Thyroid gland (tissue), 4 donors: ENCODE data around the gene DDR1. TPM values are rescaled to one million over a fixed set of nuclear protein-coding genes. Genes with fewer than 3 reads are reported as not detected.
"Not testable (repeated sequence)": the region's sequence is repeated elsewhere in the genome, so short reads cannot be mapped to it uniquely, and the experiment has no call there.

Experiments used
- DNase-seq, 2 donors: peaks; one replicate each; pipeline ENCODE4 v3.0.0-alpha.2; 2019
- H3K27ac ChIP-seq, 3 donors: fragments of 200-600 bp; sonication (generic); 1 replicate in 2 of 3; 2 replicates in 1 of 3; pipeline ENCODE4 v1.5.1; 2016 to 2019; ENCODE audit warnings: mild to moderate bottlenecking in 1 of 3, moderate library complexity in 1 of 3
- H3K27me3 ChIP-seq: fragments of 200-600 bp; sonication (generic); one replicate; pipeline ENCODE4 v1.5.1; 2019
- H3K36me3 ChIP-seq, 2 donors: fragments of 200-600 bp; sonication (generic); one replicate each; pipeline ENCODE4 v1.5.1; 2016 to 2019
- H3K4me1 ChIP-seq, 2 donors: fragments of 200-600 bp; sonication (generic); one replicate each; pipeline ENCODE4 v1.5.1; 2017 to 2019
- H3K4me3 ChIP-seq, 3 donors: fragments of 200-600 bp; sonication (generic); replicated peaks in 1 of 3; 1 replicate in 2 of 3; 2 replicates in 1 of 3; pipeline ENCODE4 v1.5.1; 2016; ENCODE audit warnings: mild to moderate bottlenecking in 1 of 3
- H3K9me3 ChIP-seq: fragments of 200-600 bp; sonication (generic); one replicate; pipeline ENCODE4 v1.5.1; 2017
- POLR2A ChIP-seq, 2 donors: fragments of 450-650 bp; IDR thresholded peaks; one replicate each; pipeline ENCODE4 v1.6.1; 2017; ENCODE audit warnings: antibody characterized with exemption in 2 of 2, mild to moderate bottlenecking in 2 of 2, moderate library complexity in 1 of 2
- WGBS, 2 donors: methylation state at CpG; one replicate each; pipeline ENCODE4 v1.1.5; 2017; 5-methylcytosine and 5-hydroxymethylcytosine counted together
- intact Hi-C: fragments of 100-400 bp; cut with DNase I; formaldehyde crosslinking; loops from one replicate; pipeline ENCODE4 v1.15.1; 2023
- total RNA-seq, 4 donors: library from RNA; depleted of rRNA; stranded (reverse); fragments of >200 nt; gene quantifications; one replicate each; pipeline ENCODE4 v1.2.3, GENCODE V29; 2016
- TF ChIP-seq, protein P1 (sequence below), 6 experiments: fragments of 200-600 bp in 3 of 6; fragments of 450-650 bp in 3 of 6; sonication (generic) in 3 of 6; IDR thresholded peaks; one replicate each; pipeline ENCODE4 v1.5.1; 2016 to 2019; ENCODE audit warnings: antibody characterized with exemption in 6 of 6, mild to moderate bottlenecking in 2 of 6, inconsistent platforms in 1 of 6, moderate library complexity in 1 of 6

DDR1 gene
- total RNA-seq, 4 donors from 2014 or later, result 93.4 to 207 (median 131) TPM

DNA sequence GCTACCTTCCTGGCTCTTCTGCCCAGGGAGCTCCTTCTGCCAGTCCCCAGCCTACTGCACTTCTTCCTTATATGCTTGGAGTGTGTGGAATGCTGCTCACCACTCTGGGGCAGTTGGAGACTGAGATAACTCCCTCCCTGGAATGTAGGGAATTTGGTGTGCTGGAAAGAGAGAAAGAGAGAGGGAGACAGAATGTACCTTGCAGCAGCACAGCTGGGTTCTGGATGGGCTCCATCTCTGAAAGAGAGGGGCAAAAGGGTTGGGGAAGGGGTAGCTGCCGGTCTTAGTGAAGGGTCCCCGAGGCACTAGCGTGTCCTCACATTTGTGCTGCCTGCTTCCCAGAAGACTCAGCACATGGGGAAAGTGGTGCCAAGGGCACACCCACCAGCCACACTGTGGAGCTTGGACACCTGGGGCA lies 40.2 kb upstream of the DDR1 start:
- TF ChIP-seq, protein P1, sequence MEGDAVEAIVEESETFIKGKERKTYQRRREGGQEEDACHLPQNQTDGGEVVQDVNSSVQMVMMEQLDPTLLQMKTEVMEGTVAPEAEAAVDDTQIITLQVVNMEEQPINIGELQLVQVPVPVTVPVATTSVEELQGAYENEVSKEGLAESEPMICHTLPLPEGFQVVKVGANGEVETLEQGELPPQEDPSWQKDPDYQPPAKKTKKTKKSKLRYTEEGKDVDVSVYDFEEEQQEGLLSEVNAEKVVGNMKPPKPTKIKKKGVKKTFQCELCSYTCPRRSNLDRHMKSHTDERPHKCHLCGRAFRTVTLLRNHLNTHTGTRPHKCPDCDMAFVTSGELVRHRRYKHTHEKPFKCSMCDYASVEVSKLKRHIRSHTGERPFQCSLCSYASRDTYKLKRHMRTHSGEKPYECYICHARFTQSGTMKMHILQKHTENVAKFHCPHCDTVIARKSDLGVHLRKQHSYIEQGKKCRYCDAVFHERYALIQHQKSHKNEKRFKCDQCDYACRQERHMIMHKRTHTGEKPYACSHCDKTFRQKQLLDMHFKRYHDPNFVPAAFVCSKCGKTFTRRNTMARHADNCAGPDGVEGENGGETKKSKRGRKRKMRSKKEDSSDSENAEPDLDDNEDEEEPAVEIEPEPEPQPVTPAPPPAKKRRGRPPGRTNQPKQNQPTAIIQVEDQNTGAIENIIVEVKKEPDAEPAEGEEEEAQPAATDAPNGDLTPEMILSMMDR (IDR thresholded peaks at IDR 0.05), result peak in 1 of 6 experiments; percentile 26
- TF ChIP-seq POLR2A (IDR thresholded peaks at IDR 0.05), result no peak
- Histone ChIP-seq H3K27ac (peak overlapping the region; percentile 64 to 82 (median 79)), H3K9me3 (no peaks in the 10 kb centered on the region), H3K4me1 (peaks cover 50 to 70% of the 10 kb centered on the region in 2 donors), H3K36me3 (no peaks in the 10 kb centered on the region), H3K4me3 (no peak overlapping the region), H3K27me3 (no peaks in the 10 kb centered on the region)
- peak; percentile 41 to 51 for DNase-seq
- WGBS, 2 donors, result 87 to 96% methylated on average over 3 of the region's 3 CpGs
- intact Hi-C loops, result no loop called here

DNA sequence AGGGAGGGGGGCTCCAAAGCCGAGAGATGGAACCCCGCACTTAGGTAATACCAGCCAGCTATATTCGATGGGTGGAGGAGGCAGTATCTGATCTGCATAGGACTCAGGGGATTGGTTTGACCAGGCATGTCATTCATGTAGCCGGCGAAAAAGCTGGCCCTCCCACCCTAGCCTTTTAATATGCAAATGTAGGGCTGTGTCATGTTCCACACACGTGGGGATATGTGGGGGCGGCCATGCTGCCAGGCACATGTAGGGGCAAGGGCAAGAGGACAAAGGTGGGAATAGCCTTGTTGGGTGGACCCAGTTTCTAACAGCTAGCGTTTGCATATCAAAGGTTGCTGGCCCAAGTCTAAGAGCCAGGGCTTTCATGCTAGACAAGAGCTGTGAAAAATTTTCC lies 39.1 kb upstream of the DDR1 start:
- H3K27me3 ChIP-seq, result no peaks in the 10 kb centered on the region
- H3K4me3 ChIP-seq, result no peak overlapping the region
- peak overlapping the region in 1 of 3 donors; percentile 2 for H3K27ac ChIP-seq
- H3K9me3 ChIP-seq, result no peaks in the 10 kb centered on the region
- no peaks in the 10 kb centered on the region for H3K36me3 ChIP-seq
- intact Hi-C loops, result no loop called here
- WGBS, 2 donors, result 82 to 89% methylated on average over 8 of the region's 8 CpGs
- no peak for DNase-seq
- TF ChIP-seq, protein P1 (IDR thresholded peaks at IDR 0.05), result no peak
- no peak for TF ChIP-seq POLR2A (IDR thresholded peaks at IDR 0.05)
- H3K4me1 ChIP-seq, result peaks cover 50 to 68% of the 10 kb centered on the region in 2 donors

DNA sequence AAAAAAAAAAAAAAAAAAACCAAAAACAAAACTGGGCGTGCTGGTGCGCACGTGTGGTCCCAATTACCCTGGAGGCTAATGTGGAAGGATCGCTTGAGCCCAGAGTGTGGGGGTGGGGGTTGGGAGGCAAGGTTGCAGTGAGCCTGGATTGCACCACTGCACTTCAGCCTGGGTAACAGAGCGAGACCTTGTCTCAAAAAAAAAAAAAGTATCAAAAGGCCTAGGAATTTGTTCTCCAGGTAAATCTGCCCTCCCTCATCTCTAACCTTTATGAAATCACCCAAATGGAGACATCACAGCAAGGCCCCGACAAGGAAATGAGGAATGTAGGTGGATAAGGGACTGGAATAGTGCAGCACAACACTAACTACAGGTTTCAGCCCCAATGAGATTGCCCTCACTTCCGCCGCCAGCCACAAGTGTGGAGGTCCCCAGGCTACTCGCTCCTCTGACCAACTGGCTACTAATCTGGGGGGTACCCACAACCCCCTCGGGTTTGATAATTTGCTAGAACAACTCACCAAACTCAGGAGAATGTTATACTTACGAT lies 36.8 kb upstream of the DDR1 start:
- Histone ChIP-seq H3K27me3 (no peaks in the 10 kb centered on the region), H3K4me1 (peaks cover 34 to 45% of the 10 kb centered on the region in 2 donors), H3K4me3 (no peak overlapping the region), H3K36me3 (no peaks in the 10 kb centered on the region), H3K9me3 (no peaks in the 10 kb centered on the region), H3K27ac (peak overlapping the region; percentile 31 to 79 (median 73))
- WGBS, 2 donors, result 49 to 51% methylated on average over 11 of the region's 11 CpGs
- peak; percentile 91 for DNase-seq
- TF ChIP-seq, protein P1 (IDR thresholded peaks at IDR 0.05), result no peak
- TF ChIP-seq POLR2A (IDR thresholded peaks at IDR 0.05), result no peak
- intact Hi-C loops, result no loop called here

DNA sequence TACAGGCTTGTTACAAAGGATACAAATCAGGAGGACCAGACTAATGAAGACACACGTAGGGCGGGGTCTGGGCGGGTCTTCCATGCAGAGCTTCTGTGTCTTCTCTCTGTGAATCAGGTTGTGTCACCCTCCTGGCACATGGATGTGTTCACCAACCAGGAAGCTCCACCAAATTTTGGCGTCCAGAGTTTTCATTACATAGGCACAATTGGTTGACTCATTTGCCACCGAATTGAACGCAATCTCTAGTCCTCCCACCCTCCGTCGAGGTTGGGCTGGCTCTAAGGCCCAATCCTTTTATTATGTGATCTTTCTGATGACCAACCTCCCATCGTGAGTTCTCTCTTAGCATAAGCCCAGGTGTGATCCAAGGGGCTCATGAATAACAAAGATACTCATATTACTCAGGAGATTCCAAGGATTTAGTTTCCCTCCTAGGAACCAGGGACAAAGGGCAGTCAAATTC lies 36.3 kb upstream of the DDR1 start:
- intact Hi-C loops, result no loop called here
- Histone ChIP-seq H3K36me3 (no peaks in the 10 kb centered on the region), H3K27me3 (no peaks in the 10 kb centered on the region), H3K27ac (peak overlapping the region; percentile 31 to 79 (median 73)), H3K4me1 (peaks cover 28 to 40% of the 10 kb centered on the region in 2 donors), H3K4me3 (no peak overlapping the region), H3K9me3 (no peaks in the 10 kb centered on the region)
- no peak for TF ChIP-seq POLR2A (IDR thresholded peaks at IDR 0.05)
- 75 to 88% methylated on average over 9 of the region's 9 CpGs for WGBS, 2 donors
- no peak for DNase-seq

DNA sequence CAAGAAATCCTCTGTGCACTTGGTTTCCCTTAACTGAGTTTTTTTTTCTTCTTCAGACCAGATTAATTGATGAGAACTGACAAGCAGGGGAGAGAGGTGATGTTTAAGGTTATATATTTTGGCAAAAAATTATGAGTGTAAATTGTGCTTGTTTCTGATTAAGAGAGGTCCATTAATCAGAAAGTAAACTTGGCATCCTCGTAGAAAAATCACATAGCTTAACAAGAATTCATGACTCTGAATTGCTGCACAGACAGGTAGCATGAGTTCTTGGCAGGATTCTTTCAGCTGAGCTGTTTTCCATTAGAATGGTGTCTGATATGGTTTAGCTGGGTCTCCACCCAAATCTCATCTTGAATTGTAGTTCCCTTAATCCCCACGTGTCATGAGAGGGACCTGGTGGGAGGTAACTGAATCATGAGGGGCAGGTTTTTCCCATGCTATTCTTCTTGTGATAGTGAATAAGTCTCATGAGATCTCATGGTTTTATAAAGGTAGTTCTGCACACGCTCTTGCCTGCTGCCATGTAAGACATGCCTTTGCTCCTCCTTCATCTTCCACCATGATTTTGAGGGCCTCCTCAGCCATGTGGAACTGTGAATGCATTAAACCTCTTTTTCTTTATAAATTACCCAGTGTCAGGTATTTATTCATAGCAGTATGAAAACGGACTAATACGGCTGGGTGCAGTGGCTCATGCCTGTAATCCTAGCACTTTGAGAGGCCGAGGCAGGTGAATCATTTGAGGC lies 34.2 kb upstream of the DDR1 start:
- Histone ChIP-seq H3K9me3 (no peaks in the 10 kb centered on the region), H3K27ac (no peak overlapping the region), H3K27me3 (no peaks in the 10 kb centered on the region), H3K36me3 (no peaks in the 10 kb centered on the region), H3K4me1 (peaks cover 16 to 25% of the 10 kb centered on the region in 2 donors), H3K4me3 (no peak overlapping the region)
- WGBS, 2 donors, result 64% methylated on average over 6 of the region's 6 CpGs
- intact Hi-C loops, result no loop called here
- DNase-seq, result no peak
- TF ChIP-seq, protein P1 (IDR thresholded peaks at IDR 0.05), result no peak
- TF ChIP-seq POLR2A (IDR thresholded peaks at IDR 0.05), result no peak

DNA sequence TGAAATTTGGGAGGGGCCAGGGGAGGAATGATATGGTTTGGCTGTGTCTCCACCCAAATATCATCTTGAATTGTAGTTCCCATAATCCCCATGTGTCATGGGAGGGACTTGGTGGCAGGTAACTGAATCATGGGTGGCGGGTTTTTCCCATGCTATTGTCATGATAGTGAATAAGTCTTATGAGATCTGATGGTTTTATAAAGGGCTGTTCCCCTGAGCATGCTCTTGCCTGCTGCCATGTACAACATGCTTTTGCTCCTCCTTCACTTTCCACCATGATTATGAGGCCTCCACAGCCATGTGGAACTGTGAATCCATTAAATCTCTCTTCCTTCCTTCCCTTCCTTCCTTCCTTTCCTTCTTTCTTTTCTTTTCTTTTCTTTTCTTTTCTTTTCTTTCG lies 31.9 kb upstream of the DDR1 start:
- DNase-seq, H3K4me3 ChIP-seq, intact Hi-C loops, H3K9me3 ChIP-seq, H3K27ac ChIP-seq, H3K27me3 ChIP-seq, H3K36me3 ChIP-seq: not testable (repeated sequence)
- peaks cover 9 to 16% of the 10 kb centered on the region in 2 donors for H3K4me1 ChIP-seq
- 90 to 100% methylated on average over 2 of the region's 2 CpGs for WGBS, 2 donors
